ENCODE measurements around the gene TNFRSF1A. TPM values are rescaled to one million over a fixed set of nuclear protein-coding genes. Genes with fewer than 3 reads are reported as not detected.

TNFRSF1A gene
- polyA plus RNA-seq, 1 donor from 2014 or later: 4.5 TPM

- Histone ChIP-seq H3K27ac (ENCODE audit: low read length) (no peak overlapping the region), H2AFZ (ENCODE audit: low read depth, low read length) (no peak overlapping the region), H3K4me2 (ENCODE audit: low read length) (no peak overlapping the region), H3K27me3 (ENCODE audit: insufficient read depth, low read depth, low read length) (no peaks in the 10 kb centered on the region), H3K9me2 (ENCODE audit: insufficient read depth, low read length) (no peaks in the 10 kb centered on the region), H3F3A (ENCODE audit: insufficient read depth, low read length, poor library complexity, severe bottlenecking) (no peaks in the 10 kb centered on the region), H3K9me3 (ENCODE audit: low read length) (no peaks in the 10 kb centered on the region), H3K79me2 (replicated peaks; ENCODE audit: insufficient read depth, low read length) (no peaks in the 10 kb centered on the region), H4K20me1 (ENCODE audit: insufficient read depth) (no peaks in the 10 kb centered on the region), H3K9ac (ENCODE audit: low read length) (no peak overlapping the region), H3K36me3 (ENCODE audit: insufficient read depth, low read length) (no peaks in the 10 kb centered on the region), H3K4me3 (ENCODE audit: low read length) (no peak overlapping the region)
- no peak for TF ChIP-seq RAD21 (conservative IDR thresholded peaks at IDR 0.05)
- no peak for TF ChIP-seq REST (IDR thresholded peaks at IDR 0.05; ENCODE audit: borderline replicate concordance)
- TF ChIP-seq EZH2 (IDR thresholded peaks at IDR 0.05; ENCODE audit: borderline replicate concordance, insufficient read depth, low read length, poor library complexity, severe bottlenecking): no peak
- TF ChIP-seq MXI1 (conservative IDR thresholded peaks at IDR 0.05; ENCODE audit: poor library complexity, severe bottlenecking): no peak
- no peak for TF ChIP-seq EP300 (conservative IDR thresholded peaks at IDR 0.05; ENCODE audit: poor library complexity, severe bottlenecking)
- no peak for TF ChIP-seq CTCF (IDR thresholded peaks at IDR 0.05; ENCODE audit: poor library complexity, severe bottlenecking)
- TF ChIP-seq POLR2AphosphoS5 (IDR thresholded peaks at IDR 0.05): no peak
- no peak for TF ChIP-seq TAF1 (IDR thresholded peaks at IDR 0.05; ENCODE audit: low read depth)
- TF ChIP-seq SMC3 (conservative IDR thresholded peaks at IDR 0.05; ENCODE audit: poor library complexity): no peak
Observed at GRCh38 chr12:6323995-6324711, 17.7 kb downstream of the TNFRSF1A start.

GRCh38 chr12:6323340-6323994, 18.4 kb downstream of the TNFRSF1A start:
- TF ChIP-seq EP300 (conservative IDR thresholded peaks at IDR 0.05; ENCODE audit: poor library complexity, severe bottlenecking) (no peak), REST (IDR thresholded peaks at IDR 0.05; ENCODE audit: borderline replicate concordance) (no peak)
- H3K4me2 ChIP-seq (ENCODE audit: low read length): no peak overlapping the region

More at GRCh38 chr12:6323340-6323994, 18.4 kb downstream of the TNFRSF1A start:
- H3K9ac ChIP-seq (ENCODE audit: low read length): no peak overlapping the region
- H3K36me3 ChIP-seq (ENCODE audit: insufficient read depth, low read length): no peaks in the 10 kb centered on the region
- no peaks in the 10 kb centered on the region for H4K20me1 ChIP-seq (ENCODE audit: insufficient read depth)
- no peaks in the 10 kb centered on the region for H3K27me3 ChIP-seq (ENCODE audit: insufficient read depth, low read depth, low read length)
- no peaks in the 10 kb centered on the region for H3K9me2 ChIP-seq (ENCODE audit: insufficient read depth, low read length)
- H3K79me2 ChIP-seq (replicated peaks; ENCODE audit: insufficient read depth, low read length): no peaks in the 10 kb centered on the region
- H3K9me3 ChIP-seq (ENCODE audit: low read length): no peaks in the 10 kb centered on the region
- H3K4me3 ChIP-seq (ENCODE audit: low read length): no peak overlapping the region
- H3F3A ChIP-seq (ENCODE audit: insufficient read depth, low read length, poor library complexity, severe bottlenecking): no peaks in the 10 kb centered on the region
- H2AFZ ChIP-seq (ENCODE audit: low read depth, low read length): no peak overlapping the region
- H3K27ac ChIP-seq (ENCODE audit: low read length): no peak overlapping the region
